Epithelial cell of proximal tubule (primary cell): Measurements from ENCODE around the gene NOL9. TPM values are rescaled to one million over a fixed set of nuclear protein-coding genes. Genes with fewer than 3 reads are reported as not detected.
A peak's percentile ranks its signal among the peaks of the same experiment; 100 is the strongest.

Source experiments
- DNase-seq: peaks from one replicate; pipeline ENCODE4 v3.0.0-alpha.2; 2011; ENCODE audit warnings: low read depth
- H3K4me3 ChIP-seq: 2 replicates; pipeline ENCODE4 v1.5.1; 2011; ENCODE audit warnings: low read depth, mild to moderate bottlenecking, low read length
- total RNA-seq: library from RNA; depleted of rRNA; stranded (reverse); fragments of >200 nt; gene quantifications from 2 replicates; pipeline ENCODE4 v1.2.3, GENCODE V29; 2015
- TF ChIP-seq, protein P1 (sequence below): conservative IDR thresholded peaks from 2 replicates; pipeline ENCODE4 v1.5.1; 2012; ENCODE audit warnings: low read depth, mild to moderate bottlenecking, low read length

The NOL9 gene
- total RNA-seq = 18.5 and 24.7 TPM in 2 replicates

DNA sequence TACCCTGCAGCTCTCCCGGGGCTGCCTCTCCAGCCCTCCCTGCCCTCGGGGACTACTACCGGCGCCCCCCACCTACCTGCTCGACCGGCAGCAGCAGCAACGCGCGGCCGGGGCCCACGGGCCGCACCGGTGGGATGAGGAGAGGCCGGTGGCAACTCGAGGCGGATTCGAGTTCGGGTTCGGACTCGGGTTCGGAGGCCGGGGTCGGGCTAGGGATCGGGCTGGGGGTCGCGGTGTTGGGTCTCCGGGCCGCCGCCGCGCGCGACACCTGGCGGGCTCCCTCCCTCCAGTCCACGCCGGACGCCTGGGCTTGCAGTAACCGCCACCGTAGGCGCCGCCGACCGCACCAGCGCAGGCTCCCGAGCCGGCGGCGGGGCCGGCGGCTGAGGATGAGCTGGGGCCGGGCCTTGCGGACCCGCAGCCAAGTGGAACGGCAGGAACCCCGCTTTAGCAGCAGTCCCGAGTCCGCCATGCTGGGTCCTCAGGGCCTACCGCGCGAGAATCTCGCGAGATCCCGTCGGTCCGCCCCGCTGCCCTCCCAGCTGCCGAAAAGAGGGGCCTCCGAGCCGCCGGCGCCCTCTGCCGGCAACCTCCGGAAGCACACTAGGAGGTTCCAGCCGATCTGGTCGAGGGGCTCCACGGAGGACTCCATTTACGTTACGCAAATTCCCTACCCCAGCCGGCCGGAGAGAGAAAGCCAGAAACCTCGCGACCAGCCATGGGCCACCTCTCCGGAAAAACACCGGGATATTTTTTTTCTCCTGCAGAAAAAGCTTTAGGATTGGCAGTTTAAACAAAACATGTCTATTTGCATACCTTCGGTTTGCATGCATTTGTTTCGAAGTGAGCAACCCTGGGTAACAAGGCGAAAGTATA lies at the start of gene NOL9:
NOL9 (minus strand) TSS at position 483 of the 876 bp plus-strand sequence; CDS start at position 472, 11 bp downstream.
- peak within 1 kb of the TSS; percentile 99 for H3K4me3 ChIP-seq
- DNase-seq = peak; percentile 20
- TF ChIP-seq, protein P1, sequence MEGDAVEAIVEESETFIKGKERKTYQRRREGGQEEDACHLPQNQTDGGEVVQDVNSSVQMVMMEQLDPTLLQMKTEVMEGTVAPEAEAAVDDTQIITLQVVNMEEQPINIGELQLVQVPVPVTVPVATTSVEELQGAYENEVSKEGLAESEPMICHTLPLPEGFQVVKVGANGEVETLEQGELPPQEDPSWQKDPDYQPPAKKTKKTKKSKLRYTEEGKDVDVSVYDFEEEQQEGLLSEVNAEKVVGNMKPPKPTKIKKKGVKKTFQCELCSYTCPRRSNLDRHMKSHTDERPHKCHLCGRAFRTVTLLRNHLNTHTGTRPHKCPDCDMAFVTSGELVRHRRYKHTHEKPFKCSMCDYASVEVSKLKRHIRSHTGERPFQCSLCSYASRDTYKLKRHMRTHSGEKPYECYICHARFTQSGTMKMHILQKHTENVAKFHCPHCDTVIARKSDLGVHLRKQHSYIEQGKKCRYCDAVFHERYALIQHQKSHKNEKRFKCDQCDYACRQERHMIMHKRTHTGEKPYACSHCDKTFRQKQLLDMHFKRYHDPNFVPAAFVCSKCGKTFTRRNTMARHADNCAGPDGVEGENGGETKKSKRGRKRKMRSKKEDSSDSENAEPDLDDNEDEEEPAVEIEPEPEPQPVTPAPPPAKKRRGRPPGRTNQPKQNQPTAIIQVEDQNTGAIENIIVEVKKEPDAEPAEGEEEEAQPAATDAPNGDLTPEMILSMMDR = peak; percentile 78

DNA sequence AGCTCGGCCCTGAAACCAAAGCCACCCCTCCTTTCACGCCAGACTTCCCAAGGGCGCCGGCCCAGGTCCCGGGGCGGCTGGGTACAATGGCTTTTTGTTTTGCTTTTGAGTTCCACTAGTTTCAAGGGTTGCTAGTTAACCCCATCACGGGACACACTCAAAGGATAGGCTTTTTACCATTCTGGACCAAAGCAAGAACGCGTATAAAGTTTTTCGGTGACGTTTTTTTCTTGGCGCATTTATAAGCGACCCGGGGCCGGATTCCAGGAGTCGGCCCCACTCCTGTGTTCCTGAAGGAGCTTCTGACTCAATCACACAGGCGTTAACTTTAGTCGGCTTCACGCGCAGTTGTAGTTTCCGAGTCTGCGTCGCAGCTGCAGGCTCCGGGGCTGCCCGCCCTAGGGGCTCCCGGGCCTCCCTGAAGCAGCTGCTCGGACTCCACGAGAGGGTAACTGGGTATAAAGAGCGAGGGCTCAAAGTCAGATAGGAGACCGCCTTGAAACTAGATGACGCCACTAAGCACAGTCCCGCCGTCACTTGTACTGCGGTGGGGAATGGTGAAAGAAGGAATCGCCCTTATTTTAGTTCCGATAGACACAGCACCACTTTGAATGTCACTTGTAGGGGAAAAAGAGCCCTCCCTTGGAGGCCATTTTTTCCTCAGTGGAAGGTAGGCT lies 49.1 kb upstream of the NOL9 start:
- TF ChIP-seq, protein P1 = no peak
- DNase-seq = no peak
- H3K4me3 ChIP-seq = peak overlapping the region; percentile 76

DNA sequence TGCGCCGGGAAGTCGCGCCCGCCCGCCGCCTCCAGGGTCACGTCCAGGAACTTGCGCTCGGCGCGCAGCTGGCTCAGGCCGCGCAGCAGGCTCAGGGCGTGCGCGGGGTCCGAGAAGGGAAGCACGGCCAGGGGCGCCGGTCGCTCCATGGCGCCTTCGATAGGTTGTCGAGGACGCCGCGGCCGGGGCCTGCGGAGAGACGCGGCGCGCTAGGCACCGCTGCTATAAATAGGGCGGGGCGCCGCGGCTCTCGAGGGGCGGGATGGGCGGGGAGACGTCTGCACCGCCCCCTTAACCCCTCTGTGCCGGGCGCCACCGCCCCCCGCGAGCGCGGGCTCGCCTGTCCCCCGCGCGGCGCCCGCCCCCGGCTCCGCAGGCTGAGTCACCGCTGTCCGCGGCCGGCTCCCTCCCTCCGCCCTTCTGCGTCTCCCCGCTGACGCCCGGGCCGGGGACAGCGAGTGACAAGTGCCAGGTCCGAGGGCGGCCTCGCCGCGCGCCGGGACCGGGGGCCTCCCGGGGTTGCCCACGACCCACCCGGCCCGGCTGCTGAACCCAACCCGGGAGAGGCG lies 48.4 kb upstream of the NOL9 start, which contains the start of gene KLHL21:
KLHL21 (minus strand) TSS at position 201 of the 569 bp plus-strand sequence; CDS start at position 149, 52 bp downstream.
- no peak for DNase-seq
- TF ChIP-seq, protein P1 = no peak

DNA sequence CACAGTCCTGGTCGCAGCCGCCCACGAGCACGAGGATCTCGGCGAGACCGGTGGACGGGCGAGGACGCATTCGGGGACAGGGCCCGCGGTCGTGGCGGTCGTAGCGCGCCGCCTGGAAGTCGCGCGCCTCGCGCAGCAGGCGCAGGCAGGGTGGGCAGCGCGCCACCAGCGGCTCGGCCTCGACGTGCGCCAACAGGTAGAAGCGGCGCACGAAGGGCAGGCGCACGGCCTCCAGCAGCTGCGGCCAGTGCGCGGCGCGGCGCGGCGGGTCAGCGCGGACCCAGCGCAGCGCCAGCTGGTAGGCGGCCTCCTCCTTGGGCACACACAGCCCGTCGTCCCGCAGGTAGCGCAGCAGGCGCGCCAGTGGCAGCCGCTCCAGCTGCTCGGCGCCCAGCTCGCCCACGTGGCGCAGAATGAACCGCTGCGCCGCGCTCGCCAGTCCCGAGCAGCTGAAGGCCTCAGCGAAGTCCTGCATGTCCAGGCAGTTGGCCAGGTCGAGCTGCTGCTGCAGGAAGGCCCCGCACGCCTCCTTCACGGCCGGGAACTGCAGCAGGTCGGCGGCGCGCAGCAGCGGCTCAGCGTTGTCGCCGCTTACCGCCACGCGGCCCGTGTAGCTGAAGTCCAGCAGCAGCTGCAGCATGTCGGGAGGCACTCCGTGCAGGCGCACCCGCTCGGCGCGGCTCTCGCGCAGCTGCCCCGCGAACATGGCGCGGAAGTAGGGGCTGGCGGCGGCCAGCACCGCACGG lies 47.8 kb upstream of the NOL9 start:
- H3K4me3 ChIP-seq = peak overlapping the region; percentile 76
- TF ChIP-seq, protein P1 = no peak
- DNase-seq = no peak

More for the DNA sequence above, 48.4 kb upstream of the NOL9 start, which contains the start of gene KLHL21:
- H3K4me3 ChIP-seq = peak within 1 kb of the TSS; percentile 76

DNA sequence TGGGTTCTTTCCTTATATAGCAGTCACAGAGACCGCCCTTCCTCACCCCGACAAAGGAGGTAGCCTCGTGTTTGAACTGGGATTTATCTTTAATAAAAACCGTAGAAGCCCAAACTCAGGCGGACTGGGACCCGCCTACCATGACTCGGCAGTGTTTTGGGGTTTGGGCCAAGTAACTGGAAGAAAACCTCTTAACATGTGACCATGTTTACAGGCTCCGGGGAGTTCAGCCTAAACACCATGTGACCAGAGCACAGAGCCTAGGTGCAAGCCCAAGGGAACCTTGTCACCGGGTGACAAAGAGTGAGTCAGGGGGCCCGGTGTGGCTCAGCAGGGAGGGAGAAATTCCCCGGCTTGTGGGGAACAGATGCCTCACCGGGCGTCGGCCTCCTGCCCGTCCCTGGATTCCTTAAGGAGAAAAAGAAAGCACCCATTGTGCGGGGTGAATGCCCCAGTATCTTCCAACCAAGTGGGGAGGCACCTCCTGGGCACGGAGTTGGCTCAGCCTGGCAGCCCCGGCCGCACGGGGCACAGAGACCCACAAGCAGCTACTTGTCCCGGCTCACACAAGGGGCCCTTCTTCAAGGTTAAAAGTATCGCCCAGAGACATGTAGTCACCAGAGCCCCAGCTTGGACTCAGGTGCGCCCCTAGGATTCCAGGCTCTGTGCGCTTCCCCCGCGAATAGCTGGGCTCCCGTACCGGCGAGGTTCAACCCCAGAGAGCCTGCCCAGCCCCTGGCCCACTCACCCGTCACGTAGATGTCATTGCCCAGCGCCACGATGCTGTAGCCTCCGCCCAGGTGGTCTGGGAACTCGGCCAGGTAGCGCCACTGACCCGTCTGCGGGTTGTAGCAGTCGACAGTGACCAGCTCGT lies 47.0 kb upstream of the NOL9 start:
- peak overlapping the region; percentile 76 for H3K4me3 ChIP-seq
- TF ChIP-seq, protein P1 = no peak
- DNase-seq = peak; percentile 90
